Panc1 (cell line): Measurements from ENCODE around the gene COL26A1. TPM values are rescaled to one million over a fixed set of nuclear protein-coding genes. Genes with fewer than 3 reads are reported as not detected.
A peak's percentile ranks its signal among the peaks of the same experiment; 100 is the strongest.

Experiments
- ATAC-seq: fragments of 200-7000 bp; cut with Tn5 transposase; 2 replicates; pipeline ENCODE4 v1.9.1; 2020; ENCODE audit warnings: mild to moderate bottlenecking, moderate library complexity
- BruUV-seq: library from RNA; stranded (reverse); fragments of 400-500 nt; replicated peaks from 2 replicates; lab custom pipeline; 2021; lab: Mats Ljungman, UMichigan
- CTCF ChIA-PET: fragments of 300-600 bp; sonication (Branson Sonifier 250); formaldehyde crosslinking; loops from one replicate; lab custom pipeline; 2022; ENCODE audit warnings: antibody characterized with exemption; lab: Charles Lee
- POLR2A ChIA-PET: fragments of 300-600 bp; sonication (Branson Sonifier 250); formaldehyde crosslinking; loops from one replicate; lab custom pipeline; 2022; ENCODE audit warnings: antibody characterized with exemption; lab: Charles Lee
- DNase-seq: peaks from one replicate; pipeline ENCODE4 v3.0.0-alpha.2; 2010; ENCODE audit warnings: low read depth, low spot score
- H3K27ac ChIP-seq: 2 replicates; pipeline ENCODE4 v1.5.1; 2011; ENCODE audit warnings: mild to moderate bottlenecking, low read length, inconsistent platforms
- H3K27me3 ChIP-seq: fragments of 200-500 bp; sonication (Bioruptor generic); 2 replicates; pipeline ENCODE4 v1.6.0; 2014; ENCODE audit warnings: low read length, inconsistent platforms; ENCODE audit not compliant: control insufficient read depth, insufficient read depth
- H3K36me3 ChIP-seq: fragments of 200-500 bp; sonication (Bioruptor generic); 2 replicates; pipeline ENCODE4 v1.5.1; 2014; ENCODE audit warnings: inconsistent platforms, mild to moderate bottlenecking, low read length, moderate library complexity; ENCODE audit not compliant: control insufficient read depth, insufficient read depth
- H3K4me1 ChIP-seq: 2 replicates; pipeline ENCODE4 v1.5.1; 2011; ENCODE audit warnings: inconsistent platforms, mild to moderate bottlenecking, low read length, moderate library complexity; ENCODE audit not compliant: control insufficient read depth, insufficient read depth
- H3K4me3 ChIP-seq, 2 experiments: 2 replicates each; pipeline ENCODE4 v1.5.1; 2011 to 2012; ENCODE audit warnings: low read depth in 2 of 2, low read length in 2 of 2, mild to moderate bottlenecking in 2 of 2, inconsistent platforms in 1 of 2, moderate library complexity in 1 of 2
- H3K9me3 ChIP-seq: fragments of 200-500 bp; sonication (Bioruptor generic); 2 replicates; pipeline ENCODE4 v1.5.1; 2014; ENCODE audit warnings: low read depth, mild to moderate bottlenecking, inconsistent platforms, low read length, moderate library complexity; ENCODE audit not compliant: control insufficient read depth, insufficient read depth
- POLR2AphosphoS5 ChIP-seq: IDR thresholded peaks from 2 replicates; pipeline ENCODE4 v1.6.1; 2012; ENCODE audit warnings: mild to moderate bottlenecking, low read depth, low read length, moderate library complexity
- REST ChIP-seq, 2 experiments: IDR thresholded peaks; 2 replicates each; pipeline ENCODE4 v1.6.1; 2011 to 2012; ENCODE audit warnings: low read depth in 2 of 2, control low read depth in 1 of 2, low read length in 1 of 2, mild to moderate bottlenecking in 1 of 2, moderate library complexity in 1 of 2; ENCODE audit not compliant: insufficient read depth in 1 of 2
- SIN3A ChIP-seq: IDR thresholded peaks from 2 replicates; pipeline ENCODE4 v1.6.1; 2012; ENCODE audit warnings: low read depth, mild to moderate bottlenecking, low read length, moderate library complexity, borderline replicate concordance; ENCODE audit not compliant: insufficient read depth
- TCF7L2 ChIP-seq: IDR thresholded peaks from 2 replicates; pipeline ENCODE4 v1.6.1; 2011; ENCODE audit warnings: mild to moderate bottlenecking, low read depth, low read length, inconsistent platforms
- in situ Hi-C: cut with HindIII; loops from 2 replicates; pipeline ENCODE4 v1.10.0; 2016; ENCODE audit warnings: low sequenced_read_pairs, low pct_unique_long_range_greater_than_20kb
- intact Hi-C: fragments of 100-400 bp; cut with micrococcal nuclease; formaldehyde crosslinking; loops from one replicate; pipeline ENCODE4 v1.10.0; 2022; ENCODE audit not compliant: unreplicated experiment
- total RNA-seq: library from RNA; stranded (reverse); gene quantifications from one replicate; pipeline ENCODE4 v1.2.1, GENCODE V29; 2021; ENCODE audit not compliant: unreplicated experiment
- TF ChIP-seq, protein P1 (sequence below): fragments of 450-650 bp; IDR thresholded peaks from 2 replicates; pipeline ENCODE4 v1.5.1; 2017; ENCODE audit warnings: mild to moderate bottlenecking

COL26A1 gene
- total RNA-seq, 1 experiment from 2014 or later, result 25.8 TPM

- H3K4me3 ChIP-seq, result no peak overlapping the region
- ATAC-seq (no peak), DNase-seq (no peak)
- TF ChIP-seq SIN3A, result no peak
- TF ChIP-seq POLR2AphosphoS5, result no peak
- TF ChIP-seq, protein P1, sequence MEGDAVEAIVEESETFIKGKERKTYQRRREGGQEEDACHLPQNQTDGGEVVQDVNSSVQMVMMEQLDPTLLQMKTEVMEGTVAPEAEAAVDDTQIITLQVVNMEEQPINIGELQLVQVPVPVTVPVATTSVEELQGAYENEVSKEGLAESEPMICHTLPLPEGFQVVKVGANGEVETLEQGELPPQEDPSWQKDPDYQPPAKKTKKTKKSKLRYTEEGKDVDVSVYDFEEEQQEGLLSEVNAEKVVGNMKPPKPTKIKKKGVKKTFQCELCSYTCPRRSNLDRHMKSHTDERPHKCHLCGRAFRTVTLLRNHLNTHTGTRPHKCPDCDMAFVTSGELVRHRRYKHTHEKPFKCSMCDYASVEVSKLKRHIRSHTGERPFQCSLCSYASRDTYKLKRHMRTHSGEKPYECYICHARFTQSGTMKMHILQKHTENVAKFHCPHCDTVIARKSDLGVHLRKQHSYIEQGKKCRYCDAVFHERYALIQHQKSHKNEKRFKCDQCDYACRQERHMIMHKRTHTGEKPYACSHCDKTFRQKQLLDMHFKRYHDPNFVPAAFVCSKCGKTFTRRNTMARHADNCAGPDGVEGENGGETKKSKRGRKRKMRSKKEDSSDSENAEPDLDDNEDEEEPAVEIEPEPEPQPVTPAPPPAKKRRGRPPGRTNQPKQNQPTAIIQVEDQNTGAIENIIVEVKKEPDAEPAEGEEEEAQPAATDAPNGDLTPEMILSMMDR, result no peak
- H3K4me1 ChIP-seq, result peaks cover 43% of the 10 kb centered on the region
- peak overlapping the region; percentile 66; the same call in 1 of the 2 replicates for H3K27ac ChIP-seq
- intact Hi-C loops (no loop called here), in situ Hi-C loops (no loop called here)
- no peaks in the 10 kb centered on the region for H3K36me3 ChIP-seq
- H3K27me3 ChIP-seq, result no peaks in the 10 kb centered on the region
- BruUV-seq, result no TSS peak
- no peaks in the 10 kb centered on the region for H3K9me3 ChIP-seq
- ChIA-PET CTCF (interaction anchor here (0.6 kb wide), 1 partner anchor 52 kb away, joined by 3 read pairs; no protein-coding TSS in a partner anchor), POLR2A (no interaction called here)
These were observed 170.4 kb downstream of the COL26A1 start for GRCh38 chr7:101533103-101533465.

DNA sequence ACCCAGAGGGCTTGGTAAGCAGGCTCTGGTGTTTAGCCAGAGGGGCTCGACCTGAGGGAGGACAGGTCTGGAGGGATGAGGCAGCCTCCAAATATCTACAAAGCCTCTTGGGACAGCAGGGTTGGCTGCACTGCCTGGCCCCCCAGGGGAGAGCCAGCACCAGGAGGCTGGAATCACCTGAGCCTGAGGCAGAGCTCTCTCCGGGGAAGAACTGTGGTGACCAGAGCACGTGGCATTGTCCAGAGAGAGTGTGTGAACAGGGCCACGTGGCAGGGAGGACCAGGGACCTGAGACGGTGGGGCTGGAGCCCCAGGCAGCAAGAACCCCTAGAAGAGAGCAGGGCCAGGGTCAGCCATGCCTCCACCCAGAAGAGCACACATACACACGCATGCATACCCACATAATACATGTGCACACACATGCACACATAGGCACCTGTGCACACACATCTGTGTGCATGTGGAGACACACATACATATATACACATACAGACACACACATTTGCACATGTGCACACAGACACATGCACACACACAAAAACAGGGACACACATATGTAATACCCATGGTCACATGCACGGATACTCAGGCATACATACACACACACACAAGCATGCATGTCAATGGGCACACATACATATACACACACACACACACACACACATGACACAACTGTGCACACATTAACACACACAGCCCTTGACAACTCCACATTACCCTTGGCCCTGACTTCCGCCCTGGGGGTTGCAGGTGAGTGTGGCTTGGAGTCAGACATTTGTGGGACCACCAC is 171.5 kb downstream of the COL26A1 start:
- POLR2A ChIA-PET, result no interaction called here
- H3K9me3 ChIP-seq, result no peaks in the 10 kb centered on the region
- TF ChIP-seq REST (IDR thresholded peaks at IDR 0.05; ENCODE audit: insufficient read depth in 1 of 2, low read depth in 2 of 2, low read length in 1 of 2), result no peak
- TF ChIP-seq SIN3A, result no peak
- TF ChIP-seq POLR2AphosphoS5, result no peak
- TF ChIP-seq, protein P1, result no peak
- no peak for TF ChIP-seq TCF7L2
- in situ Hi-C loops, result no loop called here
- CTCF ChIA-PET, result no interaction called here
- H3K27me3 ChIP-seq, result no peaks in the 10 kb centered on the region
- DNase-seq, result no peak
- ATAC-seq, result no peak
- H3K27ac ChIP-seq, result peak overlapping the region; percentile 23; the same call in 1 of the 2 replicates
- no TSS peak for BruUV-seq
- peaks cover 50% of the 10 kb centered on the region for H3K4me1 ChIP-seq
- H3K4me3 ChIP-seq, result no peak overlapping the region
- H3K36me3 ChIP-seq, result no peaks in the 10 kb centered on the region
- intact Hi-C loops, result no loop called here
